NCI-H774 (cell line): ENCODE data around the gene TSPAN5.

Experiments used
- DNase-seq: peaks from one replicate; lab custom pipeline; 2025; lab: John Stamatoyannopoulos, UW

Gene TSPAN5

GRCh38 chr4:98448908-98449307 lies 209.5 kb downstream of the TSPAN5 start:
- DNase-seq: no peak

GRCh38 chr4:98447648-98448047 lies 210.8 kb downstream of the TSPAN5 start:
- DNase-seq: no peak

- DNase-seq: no peak
Observed at GRCh38 chr4:98446499-98447375, 211.7 kb downstream of the TSPAN5 start.

- no peak for DNase-seq
Observed at GRCh38 chr4:98444371-98444770, 214.0 kb downstream of the TSPAN5 start.

- no peak for DNase-seq
Observed at GRCh38 chr4:98434816-98435215, 223.6 kb downstream of the TSPAN5 start.

- DNase-seq: no peak
Observed at GRCh38 chr4:98433691-98434090, 224.7 kb downstream of the TSPAN5 start.

GRCh38 chr4:98430708-98431403 lies 227.6 kb downstream of the TSPAN5 start:
- no peak for DNase-seq

GRCh38 chr4:98423009-98423408 lies 235.4 kb downstream of the TSPAN5 start:
- no peak for DNase-seq

GRCh38 chr4:98421111-98421510 lies 237.3 kb downstream of the TSPAN5 start:
- DNase-seq: no peak
